ENCODE results near the gene BIK.

The BIK gene

DNA sequence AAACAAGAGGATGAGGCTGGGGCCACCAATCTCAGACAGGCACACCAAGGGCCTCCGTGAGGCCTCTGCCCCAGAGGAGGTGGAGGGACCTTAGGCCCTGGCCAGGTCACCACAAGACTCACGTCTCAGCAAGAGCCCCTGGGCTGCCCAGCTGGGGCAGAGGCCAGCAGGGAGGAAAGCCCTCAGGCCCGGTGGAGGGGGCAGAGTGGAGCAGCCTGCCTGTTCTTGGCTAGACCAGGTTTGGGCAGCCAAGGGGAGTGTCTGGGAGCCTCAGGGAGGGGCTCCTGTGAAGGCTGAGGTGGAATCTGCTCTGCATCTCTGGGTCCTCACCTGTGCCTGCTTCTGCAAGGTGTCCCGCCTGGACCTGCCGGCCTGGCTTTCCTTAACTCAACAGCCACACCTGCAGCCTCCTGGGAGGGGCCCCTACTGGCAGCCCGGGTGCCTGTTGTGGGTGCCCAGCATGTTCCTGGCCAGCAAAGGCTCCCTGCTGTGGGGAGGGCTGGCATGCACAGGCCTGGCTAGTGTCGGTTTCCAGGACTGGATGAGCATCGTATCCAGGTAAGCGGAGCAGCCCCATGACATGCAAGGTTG is 64.5 kb downstream of the BIK start:
- H3K4me1 ChIP-seq (ENCODE audit: control insufficient read depth in 1 of 2, insufficient read depth in 2 of 2, low read length in 2 of 2), result peaks cover 12 to 13% of the 10 kb centered on the region in 2 donors
- H3K27ac ChIP-seq (ENCODE audit: low read depth, low read length), result no peak overlapping the region
- no peaks in the 10 kb centered on the region for H3K27me3 ChIP-seq (ENCODE audit: control insufficient read depth in 1 of 2, insufficient read depth in 2 of 2, low read length in 2 of 2)
- peaks cover 14 to 71% of the 10 kb centered on the region in 2 donors for H3K36me3 ChIP-seq (ENCODE audit: control insufficient read depth in 1 of 2, insufficient read depth in 2 of 2, low read length in 2 of 2)
- H3K9me3 ChIP-seq (ENCODE audit: control insufficient read depth in 1 of 2, low read length in 2 of 2), result no peaks in the 10 kb centered on the region
- no peak overlapping the region for H3K4me3 ChIP-seq (ENCODE audit: low read depth in 1 of 2, low read length in 2 of 2)
- H3K9ac ChIP-seq (ENCODE audit: low read depth in 1 of 2, low read length in 2 of 2), result no peak overlapping the region

DNA sequence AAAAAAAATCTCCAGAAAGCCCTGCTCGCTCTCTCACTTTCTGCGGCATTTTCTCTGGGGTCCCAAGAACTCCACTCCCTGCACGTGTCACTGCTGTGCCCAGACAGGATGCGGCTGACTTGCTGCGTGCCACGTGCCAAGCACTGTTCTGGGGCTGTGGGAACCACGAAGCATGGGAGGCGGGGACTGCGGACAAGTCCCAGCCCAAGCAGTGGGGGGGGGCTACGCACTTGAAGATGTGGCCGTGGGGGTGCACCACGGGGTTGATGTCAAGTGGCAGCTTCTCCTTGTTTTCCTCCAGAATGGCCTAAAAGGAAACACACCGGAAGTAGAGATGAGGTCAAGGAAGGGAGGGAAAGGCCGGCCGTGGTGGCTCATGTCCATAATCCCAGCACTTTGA is 65.5 kb downstream of the BIK start:
- Histone ChIP-seq H3K9ac (ENCODE audit: low read depth in 1 of 2, low read length in 2 of 2) (no peak overlapping the region), H3K36me3 (ENCODE audit: control insufficient read depth in 1 of 2, insufficient read depth in 2 of 2, low read length in 2 of 2) (peaks cover 15 to 71% of the 10 kb centered on the region in 2 donors), H3K9me3 (ENCODE audit: control insufficient read depth in 1 of 2, low read length in 2 of 2) (no peaks in the 10 kb centered on the region), H3K4me1 (ENCODE audit: control insufficient read depth in 1 of 2, insufficient read depth in 2 of 2, low read length in 2 of 2) (peaks cover 7 to 11% of the 10 kb centered on the region in 2 donors), H3K4me3 (ENCODE audit: low read depth in 1 of 2, low read length in 2 of 2) (no peak overlapping the region), H3K27ac (ENCODE audit: low read depth, low read length) (no peak overlapping the region), H3K27me3 (ENCODE audit: control insufficient read depth in 1 of 2, insufficient read depth in 2 of 2, low read length in 2 of 2) (no peaks in the 10 kb centered on the region)

DNA sequence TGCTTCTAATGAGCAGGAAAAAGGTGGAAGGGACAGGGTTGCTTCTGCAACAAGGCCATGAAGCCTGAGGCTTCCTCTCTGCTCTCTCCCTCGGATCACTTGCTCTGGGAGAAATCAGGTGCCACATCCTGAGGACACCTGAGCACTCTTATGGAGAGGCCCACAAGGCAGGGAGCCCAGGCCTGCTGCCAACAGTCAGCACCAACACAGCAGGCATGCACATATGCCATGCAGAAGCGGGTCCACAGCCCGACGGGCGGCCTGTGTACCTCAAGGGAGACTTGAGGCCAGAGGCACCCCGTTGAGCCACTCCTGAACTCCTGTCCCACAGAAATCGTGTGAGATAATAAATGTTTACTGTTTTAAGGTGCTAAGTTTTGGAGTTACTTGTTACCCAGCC is 66.9 kb downstream of the BIK start:
- H3K27me3 ChIP-seq (ENCODE audit: control insufficient read depth in 1 of 2, insufficient read depth in 2 of 2, low read length in 2 of 2), result no peaks in the 10 kb centered on the region

More for the DNA sequence above, 66.9 kb downstream of the BIK start:
- Histone ChIP-seq H3K4me1 (ENCODE audit: control insufficient read depth in 1 of 2, insufficient read depth in 2 of 2, low read length in 2 of 2) (no peaks in the 10 kb centered on the region), H3K27ac (ENCODE audit: low read depth, low read length) (no peak overlapping the region), H3K4me3 (ENCODE audit: low read depth in 1 of 2, low read length in 2 of 2) (no peak overlapping the region), H3K9me3 (ENCODE audit: control insufficient read depth in 1 of 2, low read length in 2 of 2) (no peaks in the 10 kb centered on the region), H3K9ac (ENCODE audit: low read depth in 1 of 2, low read length in 2 of 2) (no peak overlapping the region), H3K36me3 (ENCODE audit: control insufficient read depth in 1 of 2, insufficient read depth in 2 of 2, low read length in 2 of 2) (peaks cover 19 to 72% of the 10 kb centered on the region in 2 donors)

All from duodenal mucosa (tissue), 2 donors.